ENCODE results near the gene RASSF5. TPM values are rescaled to one million over a fixed set of nuclear protein-coding genes. Genes with fewer than 3 reads are reported as not detected.
A peak's percentile ranks its signal among the peaks of the same experiment; 100 is the strongest.

Gene RASSF5
- total and polyA plus RNA-seq, 9 of the 15 experiments (the other 6 are each of a cell fraction or from before 2014, with no cell fraction given) = 6.1 to 41.0 (median 25.2) TPM

GRCh38 chr1:206503591-206504362, 3.6 kb upstream of the RASSF5 start (continued):
- TF ChIP-seq CEBPZ (IDR thresholded peaks at IDR 0.05; ENCODE audit: borderline replicate concordance, low read depth, low read length) = no peak
- no peak for TF ChIP-seq RFX1 (IDR thresholded peaks at IDR 0.05)
- TF ChIP-seq MGA (IDR thresholded peaks at IDR 0.05) = peak; percentile 69; the same call in 1 of the 2 replicates
- 0 out of 2 replicates have a peak, but pooled peaks have one; percentile 50 for TF ChIP-seq ARID4B (CRISPR knock-in tag; IDR thresholded peaks at IDR 0.05)

Data from K562 (cell line).